ENCODE data around the gene FAM98C.

- TF ChIP-seq CTCF (IDR thresholded peaks at IDR 0.05 in 8 of 11, conservative IDR thresholded peaks at IDR 0.05 in 3 of 11): no peak
- TF ChIP-seq POLR2AphosphoS5 (IDR thresholded peaks at IDR 0.05): no peak
- TF ChIP-seq POLR2A (IDR thresholded peaks at IDR 0.05): no peak
These were observed 3.8 kb upstream of the FAM98C start for GRCh38 chr19:38399081-38399480.

All from spleen (tissue), 7 donors.